ENCODE results near the gene AXIN1.
"Not testable (repeated sequence)": the region's sequence is repeated elsewhere in the genome, so short reads cannot be mapped to it uniquely, and the experiment has no call there.

AXIN1 gene

DNA sequence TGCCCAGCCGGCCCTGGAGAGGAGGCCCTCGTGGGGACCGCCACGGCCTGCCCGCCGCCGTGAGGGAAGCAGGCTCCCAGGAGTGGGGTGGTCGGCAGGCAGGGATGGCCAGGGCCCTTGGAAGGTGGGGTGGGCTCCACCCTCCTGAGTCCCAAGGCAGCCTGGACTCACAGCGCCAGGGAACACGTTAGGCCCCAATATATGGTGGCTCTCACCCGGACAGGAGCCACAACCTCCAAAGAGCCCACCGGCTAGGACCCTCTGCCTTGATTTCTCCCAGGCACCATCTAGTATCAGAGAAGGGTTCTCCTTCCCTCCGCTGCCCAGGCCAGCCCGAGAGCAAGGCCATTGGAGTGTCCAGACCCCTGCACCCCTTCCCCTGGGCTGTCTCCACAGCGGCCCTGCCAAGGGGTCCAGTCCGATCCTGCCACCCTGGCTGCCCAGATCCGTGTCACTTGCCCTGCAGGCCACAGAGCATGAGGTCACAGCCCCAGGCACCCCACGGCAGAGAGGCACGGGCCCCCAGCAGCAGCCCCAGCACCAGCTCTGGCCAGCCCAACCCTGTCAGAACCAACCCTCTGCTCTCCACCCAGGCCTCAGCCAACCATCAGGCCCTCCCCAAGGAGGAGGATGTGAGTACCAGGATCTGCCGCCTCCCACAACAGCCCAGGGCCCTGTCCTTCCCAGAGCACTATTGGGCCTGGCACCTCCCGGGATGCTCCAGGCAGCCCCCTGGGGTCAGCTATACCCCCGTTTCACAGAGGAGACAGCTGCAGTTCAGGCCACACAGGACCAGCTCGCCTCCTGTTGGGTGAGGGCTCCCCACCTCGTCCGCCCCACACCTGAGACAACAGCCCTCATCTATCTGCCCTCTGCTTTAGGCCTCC is 1.1 kb upstream of the AXIN1 start:
- no peak for ATAC-seq

GRCh38 chr16:351804-352520 is 561 bp downstream of the AXIN1 start:
- ATAC-seq: peak; percentile 33 to 45

- no peak for ATAC-seq
Measured at GRCh38 chr16:350203-350602, 2.3 kb downstream of the AXIN1 start.

GRCh38 chr16:349211-349610 is 3.3 kb downstream of the AXIN1 start:
- peak; percentile 15 to 31 for ATAC-seq

- ATAC-seq: not testable (repeated sequence)
Measured at GRCh38 chr16:348495-348894, 4.0 kb downstream of the AXIN1 start.

DNA sequence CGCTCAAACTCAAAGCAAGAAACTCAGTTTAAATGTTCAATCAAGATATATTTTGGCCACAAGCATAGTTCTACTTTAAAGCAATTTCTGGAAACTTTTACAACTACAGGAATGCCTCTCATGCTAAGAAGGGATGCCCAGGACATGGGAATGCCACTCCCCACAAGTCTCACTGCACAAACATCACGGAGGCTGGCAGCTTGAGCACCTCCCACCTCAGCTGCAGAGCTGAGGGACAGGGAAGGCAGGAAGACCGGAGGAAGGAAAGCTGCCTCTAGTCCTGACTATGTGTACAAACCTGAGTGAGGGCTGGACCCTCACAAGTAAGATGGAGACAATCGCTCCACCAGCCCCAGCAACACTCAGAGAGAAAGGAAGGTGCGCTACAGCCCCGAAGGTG is 5.3 kb downstream of the AXIN1 start:
- ATAC-seq: no peak

- ATAC-seq: no peak
Measured at GRCh38 chr16:346587-346986, 5.9 kb downstream of the AXIN1 start.

DNA sequence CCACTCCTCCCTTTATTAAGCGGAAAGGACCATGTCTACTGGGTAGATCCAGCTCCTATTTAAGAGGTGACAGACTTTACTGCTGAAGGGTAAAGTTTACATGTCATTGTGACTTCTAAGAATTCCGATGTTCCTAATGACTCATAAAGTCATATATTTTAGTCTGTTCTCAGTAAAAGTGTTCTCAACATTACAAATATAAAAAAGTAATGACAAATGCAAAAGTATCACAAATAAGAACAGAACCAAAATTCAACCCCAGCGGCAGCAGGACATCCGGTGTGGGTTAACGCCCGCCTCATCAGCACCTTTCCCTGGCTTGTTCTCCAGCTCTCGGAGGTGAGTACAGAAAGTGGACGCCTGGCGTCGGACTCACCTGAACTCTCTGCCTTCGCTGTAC is 6.8 kb downstream of the AXIN1 start:
- peak; percentile 42 to 64 for ATAC-seq

GRCh38 chr16:342455-343213 is 9.9 kb downstream of the AXIN1 start:
- ATAC-seq: no peak

GRCh38 chr16:341974-342336 is 10.6 kb downstream of the AXIN1 start:
- ATAC-seq: not testable (repeated sequence)

DNA sequence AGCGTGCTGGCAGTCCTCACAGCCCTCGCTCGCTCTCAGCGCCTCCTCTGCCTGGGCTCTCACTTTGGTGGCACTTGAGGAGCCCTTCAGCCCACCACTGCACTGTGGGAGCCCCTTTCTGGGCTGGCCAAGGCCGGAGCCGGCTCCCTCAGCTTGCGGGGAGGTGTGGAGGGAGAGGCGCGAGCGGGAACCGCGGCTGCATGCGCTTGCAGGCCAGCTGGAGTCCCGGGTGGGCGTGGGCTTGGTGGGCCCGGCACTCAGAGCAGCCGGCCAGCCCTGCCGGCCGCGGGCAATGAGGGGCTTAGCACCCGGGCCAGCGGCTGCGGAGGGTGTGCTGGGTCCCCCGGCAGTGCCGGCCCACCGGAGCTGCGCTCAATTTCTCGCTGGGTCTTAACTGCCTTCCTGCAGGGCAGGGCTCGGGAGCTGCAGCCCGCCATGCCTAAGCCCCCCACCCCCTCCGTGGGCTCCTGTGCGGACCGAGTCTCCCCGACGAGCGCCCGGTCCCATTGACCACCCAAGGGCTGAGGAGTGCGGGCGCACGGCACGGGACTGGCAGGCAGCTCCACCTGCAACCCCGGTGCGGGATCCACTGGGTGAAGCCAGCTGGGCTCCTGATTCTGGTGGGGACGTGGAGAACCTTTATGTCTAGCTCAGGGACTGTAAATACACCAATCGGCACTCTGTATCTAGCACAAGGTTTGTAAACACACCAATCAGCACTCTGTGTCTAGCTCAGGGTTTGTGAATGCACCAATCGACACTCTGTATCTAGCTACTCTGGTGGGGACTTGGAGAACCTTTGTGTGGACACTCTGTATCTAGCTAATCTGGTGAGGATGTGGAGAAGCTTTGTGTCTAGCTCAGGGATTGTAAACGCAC is 11.2 kb downstream of the AXIN1 start:
- not testable (repeated sequence) for ATAC-seq

GRCh38 chr16:340370-341091 is 12.0 kb downstream of the AXIN1 start:
- no peak for ATAC-seq

DNA sequence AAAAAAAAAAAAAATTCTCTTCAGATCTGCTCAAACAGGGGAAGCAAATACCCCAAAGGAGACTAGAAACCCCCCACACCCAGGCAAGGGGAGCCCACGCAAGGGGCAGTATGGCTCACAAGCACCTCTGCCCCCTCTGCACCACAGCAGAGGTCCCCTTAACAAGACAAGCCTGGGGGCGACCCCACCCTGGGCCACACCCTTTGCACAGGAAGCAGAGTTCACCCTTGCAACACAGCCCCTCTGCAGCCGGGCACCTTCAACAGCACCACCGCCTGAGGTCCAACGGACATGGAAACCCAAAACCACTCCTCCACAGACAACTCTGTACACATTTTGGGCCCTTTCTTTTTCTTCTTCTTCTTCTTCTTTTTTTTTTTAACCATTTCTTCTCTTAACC is 12.8 kb downstream of the AXIN1 start:
- peak in 1 of 2 donors; percentile 38 for ATAC-seq

DNA sequence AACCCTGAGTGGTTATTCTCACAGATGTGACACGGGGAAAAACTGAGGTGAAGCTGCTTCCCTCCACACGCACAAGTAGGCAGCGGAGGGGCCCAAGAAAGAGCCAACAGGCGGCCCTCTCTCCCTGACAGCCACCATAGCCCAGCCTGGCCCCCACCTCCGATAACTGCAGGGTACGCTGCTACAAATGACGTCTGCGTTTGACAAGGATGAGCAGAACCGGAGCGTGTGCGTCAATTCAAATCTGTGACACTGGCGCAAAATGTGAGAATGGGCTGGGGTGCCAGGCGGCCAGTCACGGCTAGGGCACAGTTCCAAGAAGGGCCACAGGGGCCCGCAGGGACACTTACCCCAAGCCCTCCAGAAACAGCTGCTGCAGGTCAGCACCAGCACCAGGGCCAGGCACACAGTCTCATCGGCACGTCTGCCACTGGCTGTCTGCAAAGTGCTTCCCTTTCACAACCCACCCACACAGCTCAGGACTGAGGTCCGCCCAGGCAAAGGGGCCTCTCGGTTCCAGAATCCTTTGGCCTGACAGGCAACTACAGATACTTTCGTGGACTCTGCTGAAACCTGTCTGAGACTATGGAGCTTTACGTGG is 14.4 kb downstream of the AXIN1 start:
- ATAC-seq: no peak

- ATAC-seq: no peak
Measured at GRCh38 chr16:337437-337836, 15.1 kb downstream of the AXIN1 start.

GRCh38 chr16:336269-336668 is 16.3 kb downstream of the AXIN1 start:
- no peak for ATAC-seq

GRCh38 chr16:334861-335632 is 17.5 kb downstream of the AXIN1 start:
- not testable (repeated sequence) for ATAC-seq

DNA sequence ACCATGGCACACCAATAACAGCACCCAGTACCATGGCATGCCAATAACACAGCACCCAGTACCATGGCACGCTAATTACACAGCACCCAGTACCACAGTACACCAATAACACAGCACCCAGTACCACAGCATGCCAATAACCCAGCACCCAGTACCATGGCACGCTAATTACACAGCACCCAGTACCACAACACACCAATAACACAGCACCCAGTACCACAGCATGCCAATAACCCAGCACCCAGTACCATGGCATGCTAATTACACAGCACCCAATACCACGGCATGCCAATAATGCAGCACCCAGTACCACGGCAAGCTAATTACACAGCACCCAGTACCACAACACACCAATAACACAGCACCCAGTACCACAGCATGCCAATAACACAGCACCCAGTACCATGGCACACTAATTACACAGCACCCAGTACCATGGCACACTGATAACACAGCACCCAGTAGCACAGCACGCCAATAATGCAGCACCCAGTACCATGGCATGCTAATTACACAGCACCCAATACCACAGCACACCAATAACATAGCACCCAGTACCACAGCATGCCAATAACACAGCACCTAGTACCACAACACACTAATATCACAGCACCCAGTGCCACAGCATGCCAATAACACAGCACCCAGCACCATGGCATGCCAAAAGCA is 18.2 kb downstream of the AXIN1 start:
- not testable (repeated sequence) for ATAC-seq

DNA sequence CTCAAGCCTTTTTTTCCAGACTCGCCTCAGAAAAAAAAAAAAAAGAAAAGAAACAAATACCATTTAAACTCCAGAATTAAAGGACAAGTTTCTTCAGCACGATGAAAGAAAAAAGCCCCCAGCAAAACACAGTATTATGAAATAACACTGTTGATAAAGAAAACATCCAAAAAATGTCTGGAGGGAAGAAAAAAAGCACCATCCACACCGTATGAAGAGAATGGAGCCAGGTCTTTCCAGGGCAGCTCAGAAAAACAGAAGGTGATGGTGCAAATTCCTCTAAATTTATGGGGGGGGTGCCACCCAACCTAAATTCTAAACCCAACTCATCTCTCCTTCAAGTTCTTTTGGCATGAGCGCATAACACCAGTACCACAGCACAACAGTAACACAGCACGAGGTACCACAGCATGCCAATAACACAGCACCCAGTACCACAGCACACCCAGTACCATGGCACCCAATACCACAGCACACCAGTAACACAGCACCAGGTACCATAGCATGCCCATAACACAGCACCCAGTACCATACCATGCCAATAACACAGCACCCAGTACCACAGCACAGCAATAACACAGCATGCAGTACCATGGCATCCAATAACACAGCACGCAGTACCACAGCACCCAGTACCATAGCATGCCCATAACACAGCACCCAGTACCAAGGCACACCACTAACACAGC is 19.0 kb downstream of the AXIN1 start:
- ATAC-seq: no peak
